ENCODE data around the gene ARMC12. TPM values are rescaled to one million over a fixed set of nuclear protein-coding genes. Genes with fewer than 3 reads are reported as not detected.

ARMC12 gene
- total RNA-seq, 1 donor from 2014 or later: 2.9 TPM

GRCh38 chr6:35739645-35740524 is 3.1 kb downstream of the ARMC12 start:
- no peak for TF ChIP-seq CTCF (conservative IDR thresholded peaks at IDR 0.05)
- Mint-ChIP-seq H3K36me3 (ENCODE audit: low read depth) (no peaks in the 10 kb centered on the region), H3K27ac (ENCODE audit: unreplicated experiment) (peak overlapping the region; percentile 91), H3K4me3 (peak overlapping the region; percentile 43), H3K4me1 (peaks cover 39% of the 10 kb centered on the region), H3K27me3 (ENCODE audit: low read depth) (no peaks in the 10 kb centered on the region), H3K9me3 (no peaks in the 10 kb centered on the region)
- DNase-seq (ENCODE audit: low read depth, low spot score): no peak

GRCh38 chr6:35742842-35743241 is 6.0 kb downstream of the ARMC12 start:
- no peak for TF ChIP-seq CTCF (conservative IDR thresholded peaks at IDR 0.05)
- Mint-ChIP-seq H3K27ac (ENCODE audit: unreplicated experiment) (peak overlapping the region; percentile 84), H3K27me3 (ENCODE audit: low read depth) (no peaks in the 10 kb centered on the region), H3K36me3 (ENCODE audit: low read depth) (no peaks in the 10 kb centered on the region), H3K9me3 (no peaks in the 10 kb centered on the region), H3K4me1 (peaks cover 32% of the 10 kb centered on the region), H3K4me3 (no peak overlapping the region)
- DNase-seq (ENCODE audit: low read depth, low spot score): no peak

GRCh38 chr6:35745509-35745908 is 8.7 kb downstream of the ARMC12 start:
- Mint-ChIP-seq H3K9me3 (no peaks in the 10 kb centered on the region), H3K27ac (ENCODE audit: unreplicated experiment) (no peak overlapping the region), H3K4me3 (no peak overlapping the region), H3K27me3 (ENCODE audit: low read depth) (no peaks in the 10 kb centered on the region), H3K4me1 (peaks cover 14% of the 10 kb centered on the region), H3K36me3 (ENCODE audit: low read depth) (no peaks in the 10 kb centered on the region)
- DNase-seq (ENCODE audit: low read depth, low spot score): no peak
- TF ChIP-seq CTCF (conservative IDR thresholded peaks at IDR 0.05): no peak

- H3K4me3 Mint-ChIP-seq: no peak overlapping the region
- H3K27ac Mint-ChIP-seq (ENCODE audit: unreplicated experiment): no peak overlapping the region
- no peaks in the 10 kb centered on the region for H3K27me3 Mint-ChIP-seq (ENCODE audit: low read depth)
- no peaks in the 10 kb centered on the region for H3K36me3 Mint-ChIP-seq (ENCODE audit: low read depth)
- no peaks in the 10 kb centered on the region for H3K9me3 Mint-ChIP-seq
- H3K4me1 Mint-ChIP-seq: peaks cover 7% of the 10 kb centered on the region
- no peak for TF ChIP-seq CTCF (conservative IDR thresholded peaks at IDR 0.05)
- DNase-seq (ENCODE audit: low read depth, low spot score): no peak
These were observed 9.7 kb downstream of the ARMC12 start for GRCh38 chr6:35746516-35746915.

GRCh38 chr6:35747877-35748276 is 11.0 kb downstream of the ARMC12 start:
- TF ChIP-seq CTCF (conservative IDR thresholded peaks at IDR 0.05): no peak
- Mint-ChIP-seq H3K27me3 (ENCODE audit: low read depth) (no peaks in the 10 kb centered on the region), H3K27ac (ENCODE audit: unreplicated experiment) (no peak overlapping the region), H3K9me3 (no peaks in the 10 kb centered on the region), H3K36me3 (ENCODE audit: low read depth) (no peaks in the 10 kb centered on the region), H3K4me1 (peaks cover 2% of the 10 kb centered on the region), H3K4me3 (no peak overlapping the region)
- no peak for DNase-seq (ENCODE audit: low read depth, low spot score)
